ENCODE measurements around the gene CAPN8.

The CAPN8 gene

DNA sequence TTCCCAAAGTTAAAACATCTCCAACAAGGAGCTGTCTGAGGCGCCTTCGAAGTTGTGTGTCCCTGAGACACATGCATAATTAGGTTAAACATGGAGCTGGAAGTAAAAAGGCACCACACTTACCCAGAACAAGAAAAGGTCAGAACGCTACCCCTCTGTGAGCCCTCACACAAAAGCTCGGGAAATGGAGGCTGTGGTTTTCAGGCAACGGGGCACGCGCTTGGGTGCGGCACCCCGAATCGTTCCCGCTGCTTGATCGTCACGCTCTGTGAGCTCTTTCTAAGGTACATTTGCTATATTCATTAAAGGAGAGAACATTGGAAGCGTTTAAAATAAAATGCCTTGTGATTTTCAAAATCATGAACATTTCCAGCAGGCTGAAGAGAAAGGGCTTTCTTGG is 12.5 kb downstream of the CAPN8 start:
- DNase-seq: no peak
- Histone ChIP-seq H3K36me3 (no peaks in the 10 kb centered on the region), H3K9me3 (no peaks in the 10 kb centered on the region), H3K4me3 (ENCODE audit: low read depth, low read length) (no peak overlapping the region), H3K4me1 (no peaks in the 10 kb centered on the region), H3K27me3 (no peaks in the 10 kb centered on the region)
- TF ChIP-seq, protein P1, sequence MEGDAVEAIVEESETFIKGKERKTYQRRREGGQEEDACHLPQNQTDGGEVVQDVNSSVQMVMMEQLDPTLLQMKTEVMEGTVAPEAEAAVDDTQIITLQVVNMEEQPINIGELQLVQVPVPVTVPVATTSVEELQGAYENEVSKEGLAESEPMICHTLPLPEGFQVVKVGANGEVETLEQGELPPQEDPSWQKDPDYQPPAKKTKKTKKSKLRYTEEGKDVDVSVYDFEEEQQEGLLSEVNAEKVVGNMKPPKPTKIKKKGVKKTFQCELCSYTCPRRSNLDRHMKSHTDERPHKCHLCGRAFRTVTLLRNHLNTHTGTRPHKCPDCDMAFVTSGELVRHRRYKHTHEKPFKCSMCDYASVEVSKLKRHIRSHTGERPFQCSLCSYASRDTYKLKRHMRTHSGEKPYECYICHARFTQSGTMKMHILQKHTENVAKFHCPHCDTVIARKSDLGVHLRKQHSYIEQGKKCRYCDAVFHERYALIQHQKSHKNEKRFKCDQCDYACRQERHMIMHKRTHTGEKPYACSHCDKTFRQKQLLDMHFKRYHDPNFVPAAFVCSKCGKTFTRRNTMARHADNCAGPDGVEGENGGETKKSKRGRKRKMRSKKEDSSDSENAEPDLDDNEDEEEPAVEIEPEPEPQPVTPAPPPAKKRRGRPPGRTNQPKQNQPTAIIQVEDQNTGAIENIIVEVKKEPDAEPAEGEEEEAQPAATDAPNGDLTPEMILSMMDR (IDR thresholded peaks at IDR 0.05; ENCODE audit: low read depth, low read length): no peak

DNA sequence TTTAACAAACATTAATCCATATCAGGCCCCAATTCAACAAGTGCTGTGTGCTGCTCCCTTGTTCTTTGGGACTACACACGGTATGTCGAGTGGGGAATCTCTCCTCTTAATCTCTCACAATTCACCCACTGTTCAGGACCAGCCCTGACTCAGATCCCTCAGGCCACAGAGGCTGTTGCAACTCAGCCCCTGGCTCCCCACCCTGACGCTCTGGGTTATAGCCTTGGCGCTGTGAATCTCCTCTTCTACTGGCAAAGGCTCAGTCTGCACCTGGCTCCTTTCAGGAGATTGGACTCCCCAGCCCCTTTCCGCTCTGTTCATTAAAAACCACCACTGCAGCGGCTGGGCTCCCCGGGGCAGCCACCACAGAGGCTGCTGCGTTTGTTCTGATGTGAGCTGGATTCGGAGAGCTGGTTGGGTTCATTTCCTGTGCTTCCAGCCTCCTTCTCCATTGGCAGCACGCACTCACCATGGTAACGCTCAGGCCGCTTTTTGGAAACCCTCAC is 13.0 kb downstream of the CAPN8 start:
- no peak overlapping the region for H3K4me3 ChIP-seq (ENCODE audit: low read depth, low read length)
- no peak for DNase-seq
- no peaks in the 10 kb centered on the region for H3K4me1 ChIP-seq
- H3K36me3 ChIP-seq: no peaks in the 10 kb centered on the region
- TF ChIP-seq, protein P1 (IDR thresholded peaks at IDR 0.05; ENCODE audit: low read depth, low read length): no peak
- H3K9me3 ChIP-seq: no peaks in the 10 kb centered on the region
- no peaks in the 10 kb centered on the region for H3K27me3 ChIP-seq

DNA sequence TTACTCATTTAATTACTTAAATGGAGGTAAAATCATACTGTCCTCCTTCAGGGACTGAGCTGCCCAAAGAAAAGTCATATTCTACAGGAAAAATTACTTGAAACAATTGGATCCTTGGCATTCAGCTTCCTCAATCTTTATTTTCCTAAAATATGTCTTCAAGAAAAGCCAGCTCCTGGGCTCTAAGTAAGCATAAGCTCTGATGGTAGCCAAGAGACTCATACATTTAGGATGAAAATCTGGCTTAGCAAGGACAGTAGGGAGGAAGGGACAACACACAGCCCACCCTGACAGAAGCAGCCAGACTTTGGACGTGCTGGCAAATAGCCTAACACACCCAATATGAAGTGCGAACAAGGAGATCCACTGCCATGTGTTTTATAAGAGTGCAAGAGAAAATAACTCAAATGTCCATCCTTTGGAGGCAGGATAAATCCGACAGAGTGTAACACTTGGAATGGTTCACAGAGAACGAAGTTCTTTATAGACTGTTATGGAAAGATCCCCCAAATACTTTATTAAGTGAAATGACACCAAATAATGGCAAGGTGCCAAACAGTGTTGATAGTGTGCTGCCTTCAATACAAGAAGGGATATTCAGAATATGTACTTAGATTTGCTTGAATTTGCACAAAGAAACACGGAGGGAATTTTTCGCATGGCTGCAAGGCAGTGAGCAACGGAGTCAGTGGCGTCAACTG is 14.1 kb downstream of the CAPN8 start:
- TF ChIP-seq, protein P1 (IDR thresholded peaks at IDR 0.05; ENCODE audit: low read depth, low read length): no peak
- H3K4me3 ChIP-seq (ENCODE audit: low read depth, low read length): no peak overlapping the region
- no peaks in the 10 kb centered on the region for H3K36me3 ChIP-seq
- no peaks in the 10 kb centered on the region for H3K4me1 ChIP-seq
- H3K9me3 ChIP-seq: no peaks in the 10 kb centered on the region
- peaks cover 8% of the 10 kb centered on the region for H3K27me3 ChIP-seq
- DNase-seq: no peak

DNA sequence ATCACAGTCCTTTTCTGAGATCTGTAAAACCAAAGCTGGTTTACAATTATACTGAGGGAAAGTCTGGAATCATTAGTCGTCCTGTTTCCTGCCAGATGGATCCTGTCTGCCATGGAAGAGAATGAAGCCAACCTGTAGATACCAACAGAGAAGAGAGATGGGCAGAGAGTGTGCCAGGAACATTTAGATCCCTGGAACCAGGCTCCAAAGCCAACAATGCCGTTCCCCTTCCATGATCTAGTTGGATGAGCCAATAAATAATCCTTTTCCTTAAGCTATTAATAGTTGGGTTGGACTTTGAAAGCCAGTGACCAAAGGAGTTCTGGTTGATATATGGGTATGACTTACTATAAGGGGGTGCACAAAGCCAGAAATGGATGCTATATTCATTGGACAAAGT is 15.0 kb downstream of the CAPN8 start:
- H3K4me1 ChIP-seq: no peaks in the 10 kb centered on the region
- TF ChIP-seq, protein P1 (IDR thresholded peaks at IDR 0.05; ENCODE audit: low read depth, low read length): no peak

DNA sequence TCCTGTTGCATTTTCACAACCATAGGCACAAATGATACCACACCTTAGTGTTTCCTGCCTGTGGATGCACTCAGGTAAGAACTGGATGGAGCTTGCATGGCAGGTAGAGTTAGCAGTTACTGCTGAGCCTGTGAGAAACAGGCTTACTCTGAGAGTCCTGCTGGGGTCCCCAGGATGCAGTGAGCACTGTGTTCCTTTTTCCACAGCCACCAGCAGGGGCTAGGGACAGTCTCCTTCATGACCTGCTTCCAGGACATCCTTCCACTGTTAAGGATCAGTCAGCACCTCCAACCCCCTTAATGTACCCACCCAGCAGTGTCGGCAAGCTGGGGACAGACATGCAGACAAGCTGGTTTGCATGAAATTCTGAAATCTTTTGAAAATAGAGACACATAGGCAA is 16.3 kb downstream of the CAPN8 start:
- Histone ChIP-seq H3K36me3 (no peaks in the 10 kb centered on the region), H3K27me3 (peaks cover 14% of the 10 kb centered on the region), H3K4me1 (no peaks in the 10 kb centered on the region), H3K4me3 (ENCODE audit: low read depth, low read length) (no peak overlapping the region), H3K9me3 (no peaks in the 10 kb centered on the region)
- TF ChIP-seq, protein P1 (IDR thresholded peaks at IDR 0.05; ENCODE audit: low read depth, low read length): no peak
- no peak for DNase-seq

More for the DNA sequence above, 15.0 kb downstream of the CAPN8 start:
- DNase-seq: no peak
- H3K36me3 ChIP-seq: no peaks in the 10 kb centered on the region
- H3K9me3 ChIP-seq: no peaks in the 10 kb centered on the region
- H3K27me3 ChIP-seq: peaks cover 9% of the 10 kb centered on the region
- no peak overlapping the region for H3K4me3 ChIP-seq (ENCODE audit: low read depth, low read length)

DNA sequence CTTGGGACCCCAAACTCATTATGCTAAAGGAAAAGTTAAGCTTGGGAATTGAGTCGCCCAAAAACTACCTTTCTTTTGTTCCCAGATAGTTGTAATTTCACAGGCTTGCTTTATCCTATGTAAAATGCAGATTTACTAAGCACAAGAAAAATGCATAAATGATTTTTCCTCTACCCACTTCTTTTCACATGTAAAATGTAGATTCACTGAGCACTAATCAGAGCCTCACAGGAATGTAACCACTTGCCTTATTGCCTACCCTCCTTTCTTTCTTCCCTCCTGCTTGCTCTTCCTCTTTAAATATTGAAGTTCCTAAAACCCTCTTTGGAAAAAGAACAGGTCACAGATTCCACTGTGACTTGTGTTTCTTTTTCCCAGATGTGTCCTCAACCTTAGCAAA is 18.3 kb downstream of the CAPN8 start:
- Histone ChIP-seq H3K9me3 (no peaks in the 10 kb centered on the region), H3K4me1 (no peaks in the 10 kb centered on the region), H3K4me3 (ENCODE audit: low read depth, low read length) (no peak overlapping the region), H3K27me3 (peaks cover 19% of the 10 kb centered on the region), H3K36me3 (no peaks in the 10 kb centered on the region)
- TF ChIP-seq, protein P1 (IDR thresholded peaks at IDR 0.05; ENCODE audit: low read depth, low read length): no peak
- DNase-seq: no peak

All from BE2C (cell line).